ENCODE data around the gene TMEM202. TPM values are rescaled to one million over a fixed set of nuclear protein-coding genes. Genes with fewer than 3 reads are reported as not detected.
"Not testable (repeated sequence)": the region's sequence is repeated elsewhere in the genome, so short reads cannot be mapped to it uniquely, and the experiment has no call there.

Gene TMEM202
- total RNA-seq, 4 donors from 2014 or later, result not detected

GRCh38 chr15:72375846-72376581 is 22.1 kb upstream of the TMEM202 start, which contains the start of gene HEXA:
HEXA (minus strand) TSS chr15:72376014; CDS start chr15:72375972, 42 bp downstream.
- H3K27ac ChIP-seq, result peak within 1 kb of the TSS; percentile 91 to 94 (median 93)
- intact Hi-C loops (cut with DNase I; ENCODE audit: low total_unique reads), result loop anchor here (2.0 to 10.0 kb wide), 3 partner anchors 96 to 309 kb away; partner anchors contain the start of genes ARIH1, BBS4, HIGD2B and PARP6
- H3K36me3 ChIP-seq, result no peaks in the 10 kb centered on the region
- no peaks in the 10 kb centered on the region for H3K9me3 ChIP-seq
- ATAC-seq (peak; percentile 95 to 96), DNase-seq (peak; percentile 95 to 98)
- in situ Hi-C loops (cut with MboI; ENCODE audit: low sequenced_read_pairs in 4 of 4), result loop anchor here in 1 of 4 donors (10.0 kb wide), 1 partner anchor 99 kb away; the partner anchor contains the start of gene ARIH1
- peak within 1 kb of the TSS; percentile 79 to 95 (median 89) for H3K4me3 ChIP-seq
- H3K4me1 ChIP-seq, result peaks cover 33 to 35% of the 10 kb centered on the region in 2 donors
- TF ChIP-seq CTCF (IDR thresholded peaks at IDR 0.05 in 4 of 5, conservative IDR thresholded peaks at IDR 0.05 in 1 of 5), result peak in 2 of 5 experiments; percentile 35 to 62
- peak; percentile 73 to 81 for TF ChIP-seq POLR2A (IDR thresholded peaks at IDR 0.05)
- H3K27me3 ChIP-seq, result no peaks in the 10 kb centered on the region

- no peaks in the 10 kb centered on the region for H3K9me3 ChIP-seq
- DNase-seq (no peak), ATAC-seq (no peak)
- H3K27me3 ChIP-seq, result no peaks in the 10 kb centered on the region
- intact Hi-C loops (cut with DNase I; ENCODE audit: low total_unique reads) (loop anchor here (2.0 to 10.0 kb wide), 3 partner anchors 95 to 307 kb away; partner anchors contain the start of genes ARIH1, BBS4, HIGD2B and PARP6), in situ Hi-C loops (cut with MboI; ENCODE audit: low sequenced_read_pairs in 4 of 4) (loop anchor here in 1 of 4 donors (10.0 kb wide), 1 partner anchor 97 kb away; the partner anchor contains the start of gene ARIH1)
- H3K27ac ChIP-seq, result peak overlapping the region in 2 of 4 donors; percentile 93 to 94
- TF ChIP-seq CTCF (IDR thresholded peaks at IDR 0.05 in 4 of 5, conservative IDR thresholded peaks at IDR 0.05 in 1 of 5), result no peak
- TF ChIP-seq POLR2A (IDR thresholded peaks at IDR 0.05), result no peak
- no peak overlapping the region for H3K4me3 ChIP-seq
- H3K4me1 ChIP-seq, result peaks cover 32 to 33% of the 10 kb centered on the region in 2 donors
- no peaks in the 10 kb centered on the region for H3K36me3 ChIP-seq
Measured at GRCh38 chr15:72377331-72377730, 20.8 kb upstream of the TMEM202 start.

GRCh38 chr15:72379106-72379505 is 19.0 kb upstream of the TMEM202 start:
- DNase-seq, H3K27me3 ChIP-seq, H3K4me3 ChIP-seq, ATAC-seq, H3K27ac ChIP-seq, H3K9me3 ChIP-seq, H3K36me3 ChIP-seq: not testable (repeated sequence)
- in situ Hi-C loops (cut with MboI; ENCODE audit: low sequenced_read_pairs in 4 of 4) (loop anchor here in 1 of 4 donors (10.0 kb wide), 1 partner anchor 96 kb away; the partner anchor contains the start of gene ARIH1), intact Hi-C loops (cut with DNase I; ENCODE audit: low total_unique reads) (loop anchor here (5.0 to 10.0 kb wide), 2 partner anchors 93 to 306 kb away; partner anchors contain the start of genes ARIH1, BBS4 and HIGD2B)
- H3K4me1 ChIP-seq, result peaks cover 18 to 23% of the 10 kb centered on the region in 2 donors

GRCh38 chr15:72379856-72380430 is 18.2 kb upstream of the TMEM202 start:
- no peak overlapping the region for H3K4me3 ChIP-seq
- in situ Hi-C loops (cut with MboI; ENCODE audit: low sequenced_read_pairs in 4 of 4) (loop anchor here in 1 of 4 donors (10.0 kb wide), 1 partner anchor 95 kb away; the partner anchor contains the start of gene ARIH1), intact Hi-C loops (cut with DNase I; ENCODE audit: low total_unique reads) (loop anchor here (5.0 to 10.0 kb wide), 2 partner anchors 92 to 305 kb away; partner anchors contain the start of genes ARIH1, BBS4 and HIGD2B)

More at GRCh38 chr15:72379856-72380430, 18.2 kb upstream of the TMEM202 start:
- H3K36me3 ChIP-seq, result no peaks in the 10 kb centered on the region
- TF ChIP-seq POLR2A (IDR thresholded peaks at IDR 0.05) (no peak), CTCF (IDR thresholded peaks at IDR 0.05 in 4 of 5, conservative IDR thresholded peaks at IDR 0.05 in 1 of 5) (no peak)
- DNase-seq (no peak), ATAC-seq (no peak)
- H3K4me1 ChIP-seq, result peaks cover 9 to 15% of the 10 kb centered on the region in 2 donors
- H3K27me3 ChIP-seq, result no peaks in the 10 kb centered on the region
- H3K9me3 ChIP-seq, result no peaks in the 10 kb centered on the region
- no peak overlapping the region for H3K27ac ChIP-seq

Data from gastrocnemius medialis (tissue), 4 donors.